ENCODE results near the gene PATZ1. TPM values are rescaled to one million over a fixed set of nuclear protein-coding genes. Genes with fewer than 3 reads are reported as not detected.

PATZ1 gene
- total and polyA plus RNA-seq, 2 of the 8 experiments (the other 6 are each of a cell fraction or from before 2014, with no cell fraction given): 62.1 to 70.9 TPM

GRCh38 chr22:31332010-31332409 lies 14.1 kb downstream of the PATZ1 start:
- no peak overlapping the region for H2BK120ac ChIP-seq (replicated peaks; ENCODE audit: low read depth, low read length)
- no peak overlapping the region for H3K27ac ChIP-seq (ENCODE audit: low read depth, low read length)
- ChIA-PET POLR2A (ENCODE audit: partially characterized antibody) (interaction anchor here (1.1 to 10.7 kb wide), 3 partner anchors 9 to 19 kb away, joined by 3 to 116 read pairs (median 16); partner anchors contain the start of gene PATZ1), CTCF (ENCODE audit: partially characterized antibody) (interaction anchor here (0.8 to 2.0 kb wide), 3 partner anchors 8 to 40 kb away, joined by 5 to 12 read pairs (median 5); partner anchors contain the start of gene PIK3IP1)
- no peak for FAIRE-seq
- no peak overlapping the region for H4K91ac ChIP-seq (replicated peaks; ENCODE audit: insufficient read length, low read length)
- no peak overlapping the region for H3K14ac ChIP-seq (ENCODE audit: insufficient read length)
- peaks cover 19% of the 10 kb centered on the region for H3K79me1 ChIP-seq (ENCODE audit: low read depth, low read length)
- H3K4ac ChIP-seq (replicated peaks; ENCODE audit: insufficient read length, low read depth, low read length): no peak overlapping the region
- DNase-seq (ENCODE audit: low read depth in 1 of 2, low spot score in 2 of 2): no peak
- H3K4me3 ChIP-seq (ENCODE audit: extremely low read depth in 1 of 4, insufficient read depth in 2 of 4, low read depth in 3 of 4, low read length in 4 of 4): no peak overlapping the region
- H2BK12ac ChIP-seq (ENCODE audit: low read depth, low read length): no peak overlapping the region
- no peak overlapping the region for H3K18ac ChIP-seq (ENCODE audit: extremely low read depth, low read length)
- 95% methylated on average over 8 of the region's 8 CpGs; no CpG with 5 or more reads in 1 of the 2 experiments for WGBS, 2 experiments (ENCODE audit: extremely low coverage in 1 of 2, insufficient coverage in 1 of 2, insufficient read length in 1 of 2, insufficient replicate concordance in 2 of 2, low coverage in 1 of 2, low lambda C conversion rate in 2 of 2, missing lambda C conversion rate in 1 of 2)
- no peak overlapping the region for H3K23ac ChIP-seq (ENCODE audit: insufficient read length)
- H2AFZ ChIP-seq (ENCODE audit: low read length): no peak overlapping the region
- no peaks in the 10 kb centered on the region for H3K27me3 ChIP-seq (replicated peaks in 1 of 4; ENCODE audit: control insufficient read depth in 3 of 4, extremely low read depth in 1 of 4, insufficient read depth in 3 of 4, low read length in 3 of 4)
- H3K4me2 ChIP-seq (ENCODE audit: insufficient read depth in 1 of 2, low read depth in 2 of 2, low read length in 2 of 2): no peak overlapping the region
- H3K9ac ChIP-seq (replicated peaks in 1 of 4; ENCODE audit: extremely low read depth in 1 of 4, low read depth in 3 of 4, low read length in 3 of 4): no peak overlapping the region
- no peaks in the 10 kb centered on the region for H3K9me3 ChIP-seq (ENCODE audit: insufficient read depth in 2 of 2, low read depth in 1 of 2, low read length in 1 of 2)
- H2BK20ac ChIP-seq (ENCODE audit: low read length): no peak overlapping the region
- H2BK5ac ChIP-seq (ENCODE audit: low read depth, low read length): no peak overlapping the region
- no peak overlapping the region for H3K56ac ChIP-seq (replicated peaks; ENCODE audit: insufficient read length, low read depth, low read length)
- H3K23me2 ChIP-seq (ENCODE audit: low read depth, low read length): no peaks in the 10 kb centered on the region
- no peaks in the 10 kb centered on the region; a peak in 1 of 7 replicates for H3K4me1 ChIP-seq (replicated peaks in 1 of 4; ENCODE audit: control insufficient read depth in 3 of 4, insufficient read depth in 4 of 4, low read length in 3 of 4)
- H4K5ac ChIP-seq (ENCODE audit: insufficient read length, low read depth, low read length): no peak overlapping the region
- H3K79me2 ChIP-seq (ENCODE audit: control insufficient read depth in 1 of 2, insufficient read depth in 2 of 2, low read length in 2 of 2): peaks cover 0 to 48% of the 10 kb centered on the region in 2 experiments; a peak in 2 of 4 replicates
- H4K20me1 ChIP-seq (replicated peaks in 1 of 2; ENCODE audit: control insufficient read depth in 1 of 2, insufficient read depth in 2 of 2, low read length in 2 of 2): peaks cover 15 to 36% of the 10 kb centered on the region in 2 experiments
- H2AK5ac ChIP-seq (ENCODE audit: low read depth, low read length): no peak overlapping the region
- H4K8ac ChIP-seq (ENCODE audit: extremely low read depth, insufficient read depth, low read length): no peak overlapping the region
- peaks cover 54 to 81% (median 66%) of the 10 kb centered on the region in 4 experiments for H3K36me3 ChIP-seq (ENCODE audit: control insufficient read depth in 2 of 4, insufficient read depth in 4 of 4, low read length in 3 of 4)
- H2BK15ac ChIP-seq (ENCODE audit: low read length): no peak overlapping the region
- TF ChIP-seq E2F6 (IDR thresholded peaks at IDR 0.05): no peak
- TF ChIP-seq SP4 (IDR thresholded peaks at IDR 0.05; ENCODE audit: low read length): no peak
- no peak for TF ChIP-seq CHD1 (IDR thresholded peaks at IDR 0.05; ENCODE audit: low read depth, low read length)
- TF ChIP-seq HDAC2 (IDR thresholded peaks at IDR 0.05; ENCODE audit: borderline replicate concordance in 1 of 2, low read depth in 2 of 2, low read length in 2 of 2): no peak
- TF ChIP-seq SRF (IDR thresholded peaks at IDR 0.05; ENCODE audit: low read depth, low read length): no peak
- TF ChIP-seq TBP (IDR thresholded peaks at IDR 0.05; ENCODE audit: low read depth, low read length): no peak
- TF ChIP-seq SIN3A (conservative IDR thresholded peaks at IDR 0.05 in 1 of 2, IDR thresholded peaks at IDR 0.05 in 1 of 2; ENCODE audit: low read depth in 1 of 2, low read length in 2 of 2): no peak
- no peak for TF ChIP-seq POLR2AphosphoS5 (IDR thresholded peaks at IDR 0.05; ENCODE audit: low read depth, low read length)
- no peak for TF ChIP-seq NANOG (IDR thresholded peaks at IDR 0.05; ENCODE audit: insufficient read depth, low read depth, low read length, poor library complexity, severe bottlenecking)
- TF ChIP-seq CTBP2 (IDR thresholded peaks at IDR 0.05; ENCODE audit: borderline replicate concordance, insufficient read depth, insufficient read length, low read length): no peak
- no peak for TF ChIP-seq EGR1 (IDR thresholded peaks at IDR 0.05; ENCODE audit: borderline replicate concordance, low read depth, low read length)
